ENCODE measurements around the gene RAB20.
"Not testable (repeated sequence)": the region's sequence is repeated elsewhere in the genome, so short reads cannot be mapped to it uniquely, and the experiment has no call there.

Gene RAB20

DNA sequence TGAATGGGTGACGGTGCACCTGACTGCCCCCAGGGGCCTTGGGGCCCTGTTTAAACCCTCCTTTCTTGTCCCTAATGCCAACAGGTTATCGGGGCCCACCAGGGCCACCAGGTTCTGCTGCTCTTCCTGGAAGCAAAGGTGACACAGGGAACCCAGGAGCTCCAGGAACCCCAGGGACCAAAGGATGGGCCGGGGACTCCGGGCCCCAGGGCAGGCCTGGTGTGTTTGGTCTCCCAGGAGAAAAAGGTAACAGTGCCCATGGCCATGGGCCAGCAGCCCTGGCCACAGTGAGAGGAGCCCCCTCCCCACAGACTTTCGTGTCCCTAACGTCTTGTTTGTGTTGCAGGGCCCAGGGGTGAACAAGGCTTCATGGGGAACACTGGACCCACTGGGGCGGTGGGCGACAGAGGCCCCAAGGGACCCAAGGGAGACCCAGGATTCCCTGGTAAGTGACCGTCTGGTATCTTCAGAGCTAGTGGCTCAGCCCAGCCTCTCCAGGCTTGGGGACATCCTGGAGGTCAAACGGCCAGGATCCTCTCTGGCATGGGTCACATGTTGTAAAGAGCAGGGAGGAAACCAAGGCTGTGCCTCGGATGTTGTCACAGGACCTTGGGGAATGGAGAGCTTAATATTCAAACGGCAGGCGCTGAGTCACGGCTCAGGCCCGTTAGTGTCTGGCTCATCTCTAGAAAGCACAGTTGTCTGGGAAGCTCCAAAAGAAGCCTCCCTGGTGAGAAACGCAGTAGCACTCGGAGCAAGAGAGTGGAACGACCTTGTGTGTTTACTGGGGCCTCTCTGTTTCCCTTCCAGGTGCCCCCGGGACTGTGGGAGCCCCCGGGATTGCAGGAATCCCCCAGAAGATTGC lies 58.3 kb downstream of the RAB20 start:
- Histone ChIP-seq H3K4me3 (ENCODE audit: low read depth in 1 of 2, low read length in 2 of 2) (no peak overlapping the region), H3K36me3 (ENCODE audit: control insufficient read depth in 1 of 2, insufficient read depth in 2 of 2, low read length in 2 of 2) (peaks cover 0 to 13% of the 10 kb centered on the region in 2 donors), H3K9me3 (ENCODE audit: control insufficient read depth in 1 of 2, low read length in 2 of 2) (peaks cover 0 to 3% of the 10 kb centered on the region in 2 donors), H3K27me3 (ENCODE audit: control insufficient read depth in 1 of 2, insufficient read depth in 2 of 2, low read length in 2 of 2) (no peaks in the 10 kb centered on the region), H3K4me1 (ENCODE audit: control insufficient read depth in 1 of 2, insufficient read depth in 2 of 2, low read length in 2 of 2) (peaks cover 25 to 30% of the 10 kb centered on the region in 2 donors), H3K27ac (ENCODE audit: low read depth, low read length) (no peak overlapping the region), H3K9ac (ENCODE audit: low read depth in 1 of 2, low read length in 2 of 2) (no peak overlapping the region)

DNA sequence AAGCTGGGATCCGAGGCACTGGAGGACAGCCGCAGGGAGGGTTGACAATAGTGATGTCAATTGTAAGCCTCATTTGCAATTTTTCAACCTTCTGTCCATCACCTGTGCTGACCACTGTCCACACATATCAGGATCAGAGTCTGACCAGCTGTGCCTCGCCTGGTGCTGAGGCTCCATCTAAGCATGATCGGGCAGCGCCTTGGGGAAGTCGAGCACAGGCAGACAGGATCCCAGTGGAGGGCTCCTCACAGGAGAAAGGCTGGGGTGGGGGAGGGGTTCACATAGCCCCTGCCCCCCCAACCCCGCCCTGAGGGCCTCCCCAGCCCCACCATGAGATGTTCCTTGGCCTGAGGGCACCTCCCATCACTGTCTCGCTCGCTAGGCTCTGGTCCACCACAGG lies 60.3 kb downstream of the RAB20 start:
- Histone ChIP-seq H3K4me3 (ENCODE audit: low read depth in 1 of 2, low read length in 2 of 2) (no peak overlapping the region), H3K9me3 (ENCODE audit: control insufficient read depth in 1 of 2, low read length in 2 of 2) (peaks cover 0 to 3% of the 10 kb centered on the region in 2 donors), H3K4me1 (ENCODE audit: control insufficient read depth in 1 of 2, insufficient read depth in 2 of 2, low read length in 2 of 2) (peaks cover 11 to 12% of the 10 kb centered on the region in 2 donors), H3K9ac (ENCODE audit: low read depth in 1 of 2, low read length in 2 of 2) (no peak overlapping the region), H3K36me3 (ENCODE audit: control insufficient read depth in 1 of 2, insufficient read depth in 2 of 2, low read length in 2 of 2) (peaks cover 0 to 16% of the 10 kb centered on the region in 2 donors), H3K27ac (ENCODE audit: low read depth, low read length) (no peak overlapping the region), H3K27me3 (ENCODE audit: control insufficient read depth in 1 of 2, insufficient read depth in 2 of 2, low read length in 2 of 2) (no peaks in the 10 kb centered on the region)

DNA sequence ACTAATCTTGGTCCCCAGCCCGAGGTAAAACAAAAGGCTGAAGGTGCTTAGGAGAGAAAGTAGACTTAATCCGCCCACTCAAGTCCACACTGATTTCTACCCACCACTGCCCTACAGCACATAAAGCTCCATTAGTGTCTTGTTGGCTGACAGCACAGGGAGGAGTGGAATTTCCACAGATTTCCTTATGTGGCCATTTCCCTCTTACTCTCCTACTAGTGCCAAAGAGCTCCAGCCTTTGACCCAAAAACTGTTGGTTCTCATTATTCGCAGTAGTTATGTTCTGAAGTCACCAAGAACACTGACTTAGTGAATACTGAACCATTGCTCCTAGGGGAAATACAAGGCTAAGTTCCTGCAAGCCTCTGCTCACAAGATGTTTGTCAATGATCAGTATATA lies 61.2 kb downstream of the RAB20 start:
- peaks cover 0 to 3% of the 10 kb centered on the region in 2 donors for H3K9me3 ChIP-seq (ENCODE audit: control insufficient read depth in 1 of 2, low read length in 2 of 2)
- no peaks in the 10 kb centered on the region for H3K27me3 ChIP-seq (ENCODE audit: control insufficient read depth in 1 of 2, insufficient read depth in 2 of 2, low read length in 2 of 2)
- no peak overlapping the region for H3K27ac ChIP-seq (ENCODE audit: low read depth, low read length)
- no peak overlapping the region for H3K4me3 ChIP-seq (ENCODE audit: low read depth in 1 of 2, low read length in 2 of 2)
- peaks cover 4 to 6% of the 10 kb centered on the region in 2 donors for H3K4me1 ChIP-seq (ENCODE audit: control insufficient read depth in 1 of 2, insufficient read depth in 2 of 2, low read length in 2 of 2)
- H3K9ac ChIP-seq (ENCODE audit: low read depth in 1 of 2, low read length in 2 of 2): no peak overlapping the region
- H3K36me3 ChIP-seq (ENCODE audit: control insufficient read depth in 1 of 2, insufficient read depth in 2 of 2, low read length in 2 of 2): peaks cover 0 to 16% of the 10 kb centered on the region in 2 donors

DNA sequence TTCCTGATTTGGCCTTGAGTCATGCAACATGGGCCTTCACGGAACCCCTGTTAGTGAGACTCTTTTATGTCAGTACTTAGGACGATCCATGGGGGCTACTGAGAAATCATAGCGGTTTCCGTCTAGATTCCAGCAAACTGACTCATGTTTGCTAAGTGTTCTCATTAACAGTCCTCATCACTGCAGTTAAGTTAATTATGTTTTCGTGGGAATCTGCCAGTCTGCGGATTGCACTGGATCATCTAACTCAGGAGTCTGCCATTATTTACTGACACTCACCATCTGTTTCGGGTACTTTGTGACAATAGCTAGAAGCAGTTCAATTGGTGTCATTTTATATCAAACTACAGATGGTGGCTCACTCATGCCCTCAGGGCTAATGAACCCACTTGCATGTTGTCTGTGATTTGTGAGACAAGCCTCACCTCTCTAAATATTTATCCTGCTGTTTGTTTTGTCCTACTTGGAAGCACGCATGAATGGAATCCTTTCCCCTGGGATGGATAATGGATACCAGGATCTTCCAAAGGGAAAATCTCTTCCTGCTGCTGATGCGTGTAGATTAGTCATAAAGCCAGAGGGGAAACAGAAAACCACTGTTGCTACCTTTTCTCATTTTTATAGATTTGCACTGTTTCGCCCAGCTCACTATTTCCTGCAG lies 61.8 kb downstream of the RAB20 start:
- Histone ChIP-seq H3K27me3 (ENCODE audit: control insufficient read depth in 1 of 2, insufficient read depth in 2 of 2, low read length in 2 of 2) (no peaks in the 10 kb centered on the region), H3K4me1 (ENCODE audit: control insufficient read depth in 1 of 2, insufficient read depth in 2 of 2, low read length in 2 of 2) (peaks cover 3 to 6% of the 10 kb centered on the region in 2 donors), H3K36me3 (ENCODE audit: control insufficient read depth in 1 of 2, insufficient read depth in 2 of 2, low read length in 2 of 2) (peaks cover 0 to 16% of the 10 kb centered on the region in 2 donors), H3K4me3 (ENCODE audit: low read depth in 1 of 2, low read length in 2 of 2) (no peak overlapping the region), H3K9me3 (ENCODE audit: control insufficient read depth in 1 of 2, low read length in 2 of 2) (peaks cover 0 to 3% of the 10 kb centered on the region in 2 donors), H3K27ac (ENCODE audit: low read depth, low read length) (no peak overlapping the region), H3K9ac (ENCODE audit: low read depth in 1 of 2, low read length in 2 of 2) (no peak overlapping the region)

DNA sequence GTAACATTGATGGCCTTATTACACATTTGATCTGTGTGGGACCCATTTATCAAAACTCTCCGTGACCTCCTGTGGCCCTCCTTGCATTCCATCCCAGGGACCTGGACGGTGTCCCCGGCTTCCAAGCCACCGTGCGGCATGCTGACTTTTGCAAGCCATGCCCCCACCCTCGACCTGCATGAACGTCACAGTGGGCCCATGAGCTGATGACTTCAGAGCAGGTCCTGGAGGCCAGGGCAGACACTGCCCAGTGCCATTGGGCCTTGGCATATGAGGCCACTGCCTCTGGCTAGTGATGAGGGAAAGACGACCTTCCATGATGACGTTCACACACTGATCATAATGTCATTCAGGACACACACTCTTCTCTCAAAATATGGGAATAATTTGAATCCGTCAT lies 62.8 kb downstream of the RAB20 start:
- no peaks in the 10 kb centered on the region for H3K4me1 ChIP-seq (ENCODE audit: control insufficient read depth in 1 of 2, insufficient read depth in 2 of 2, low read length in 2 of 2)
- H3K4me3 ChIP-seq (ENCODE audit: low read depth in 1 of 2, low read length in 2 of 2): no peak overlapping the region
- H3K27ac ChIP-seq (ENCODE audit: low read depth, low read length): no peak overlapping the region
- no peak overlapping the region for H3K9ac ChIP-seq (ENCODE audit: low read depth in 1 of 2, low read length in 2 of 2)
- peaks cover 0 to 16% of the 10 kb centered on the region in 2 donors for H3K36me3 ChIP-seq (ENCODE audit: control insufficient read depth in 1 of 2, insufficient read depth in 2 of 2, low read length in 2 of 2)
- no peaks in the 10 kb centered on the region for H3K27me3 ChIP-seq (ENCODE audit: control insufficient read depth in 1 of 2, insufficient read depth in 2 of 2, low read length in 2 of 2)
- H3K9me3 ChIP-seq (ENCODE audit: control insufficient read depth in 1 of 2, low read length in 2 of 2): peaks cover 0 to 3% of the 10 kb centered on the region in 2 donors

DNA sequence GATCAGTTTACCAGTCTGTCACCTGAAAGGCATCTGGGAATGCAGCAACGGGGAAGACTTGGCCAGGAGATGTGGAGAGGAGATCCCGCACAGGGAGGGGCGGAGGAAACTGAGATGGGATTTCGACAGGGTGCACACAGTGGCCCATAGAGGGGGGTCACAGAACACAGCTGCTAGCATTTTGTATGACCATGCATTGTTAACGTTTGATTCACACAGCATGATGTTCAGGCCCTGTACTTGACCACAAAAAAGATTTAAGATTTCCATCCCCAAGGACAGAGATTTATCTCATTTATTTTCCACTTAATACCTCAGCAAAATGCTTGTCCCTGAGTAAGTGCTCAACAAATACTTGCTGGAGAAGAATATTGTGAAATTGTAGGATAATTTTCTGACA lies 63.2 kb downstream of the RAB20 start:
- H3K4me1 ChIP-seq (ENCODE audit: control insufficient read depth in 1 of 2, insufficient read depth in 2 of 2, low read length in 2 of 2): no peaks in the 10 kb centered on the region
- no peak overlapping the region for H3K27ac ChIP-seq (ENCODE audit: low read depth, low read length)
- peaks cover 0 to 16% of the 10 kb centered on the region in 2 donors for H3K36me3 ChIP-seq (ENCODE audit: control insufficient read depth in 1 of 2, insufficient read depth in 2 of 2, low read length in 2 of 2)
- no peak overlapping the region for H3K4me3 ChIP-seq (ENCODE audit: low read depth in 1 of 2, low read length in 2 of 2)
- H3K9ac ChIP-seq (ENCODE audit: low read depth in 1 of 2, low read length in 2 of 2): no peak overlapping the region
- H3K9me3 ChIP-seq (ENCODE audit: control insufficient read depth in 1 of 2, low read length in 2 of 2): peaks cover 0 to 3% of the 10 kb centered on the region in 2 donors
- H3K27me3 ChIP-seq (ENCODE audit: control insufficient read depth in 1 of 2, insufficient read depth in 2 of 2, low read length in 2 of 2): no peaks in the 10 kb centered on the region

DNA sequence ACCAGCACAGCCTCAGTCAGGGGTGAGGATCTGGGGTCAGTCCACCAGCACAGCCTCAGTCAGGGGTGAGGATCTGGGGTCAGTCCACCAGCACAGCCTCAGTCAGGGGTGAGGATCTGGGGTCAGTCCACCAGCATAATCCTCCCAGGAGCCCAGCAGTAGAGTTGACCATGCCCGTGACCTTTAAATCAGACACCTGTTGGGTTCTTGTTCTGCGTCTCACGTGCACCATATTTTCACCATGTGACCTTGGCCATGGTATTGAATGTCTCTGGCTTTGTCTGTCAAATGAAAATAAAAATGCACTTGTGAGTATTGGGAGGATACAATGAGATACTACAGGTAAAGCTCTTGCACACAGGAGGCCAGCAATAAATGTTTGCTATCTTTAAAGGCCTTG lies 63.6 kb downstream of the RAB20 start:
- H3K4me1 ChIP-seq (ENCODE audit: control insufficient read depth in 1 of 2, insufficient read depth in 2 of 2, low read length in 2 of 2); H3K4me3 ChIP-seq (ENCODE audit: low read depth in 1 of 2, low read length in 2 of 2); H3K27ac ChIP-seq (ENCODE audit: low read depth, low read length); H3K9me3 ChIP-seq (ENCODE audit: control insufficient read depth in 1 of 2, low read length in 2 of 2); H3K9ac ChIP-seq (ENCODE audit: low read depth in 1 of 2, low read length in 2 of 2); H3K27me3 ChIP-seq (ENCODE audit: control insufficient read depth in 1 of 2, insufficient read depth in 2 of 2, low read length in 2 of 2): not testable (repeated sequence)
- H3K36me3 ChIP-seq (ENCODE audit: control insufficient read depth in 1 of 2, insufficient read depth in 2 of 2, low read length in 2 of 2): peaks cover 0 to 16% of the 10 kb centered on the region in 2 donors

DNA sequence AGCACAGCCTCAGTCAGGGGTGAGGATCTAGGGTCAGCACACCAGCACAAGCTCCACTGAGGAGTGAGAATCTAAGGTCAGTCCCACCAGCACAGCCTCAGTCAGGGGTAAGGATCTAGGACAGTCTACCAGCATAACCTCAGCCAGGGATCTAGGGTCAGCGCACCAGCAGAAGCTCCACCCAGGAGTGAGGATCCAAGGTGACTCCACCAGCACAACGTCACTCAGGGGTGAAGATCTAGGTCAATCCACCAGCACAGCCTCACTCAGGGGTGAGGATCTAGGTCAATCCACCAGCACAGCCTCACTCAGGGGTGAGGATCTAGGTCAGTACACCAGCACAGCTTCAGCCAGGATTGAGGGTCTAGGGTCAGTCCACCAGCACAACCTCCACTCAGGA lies 64.5 kb downstream of the RAB20 start:
- no peak overlapping the region for H3K27ac ChIP-seq (ENCODE audit: low read depth, low read length)
- peaks cover 0 to 3% of the 10 kb centered on the region in 2 donors for H3K9me3 ChIP-seq (ENCODE audit: control insufficient read depth in 1 of 2, low read length in 2 of 2)
- peaks cover 0 to 22% of the 10 kb centered on the region in 2 donors for H3K36me3 ChIP-seq (ENCODE audit: control insufficient read depth in 1 of 2, insufficient read depth in 2 of 2, low read length in 2 of 2)
- no peak overlapping the region for H3K9ac ChIP-seq (ENCODE audit: low read depth in 1 of 2, low read length in 2 of 2)
- H3K4me3 ChIP-seq (ENCODE audit: low read depth in 1 of 2, low read length in 2 of 2): no peak overlapping the region
- no peaks in the 10 kb centered on the region for H3K27me3 ChIP-seq (ENCODE audit: control insufficient read depth in 1 of 2, insufficient read depth in 2 of 2, low read length in 2 of 2)
- H3K4me1 ChIP-seq (ENCODE audit: control insufficient read depth in 1 of 2, insufficient read depth in 2 of 2, low read length in 2 of 2): no peaks in the 10 kb centered on the region

DNA sequence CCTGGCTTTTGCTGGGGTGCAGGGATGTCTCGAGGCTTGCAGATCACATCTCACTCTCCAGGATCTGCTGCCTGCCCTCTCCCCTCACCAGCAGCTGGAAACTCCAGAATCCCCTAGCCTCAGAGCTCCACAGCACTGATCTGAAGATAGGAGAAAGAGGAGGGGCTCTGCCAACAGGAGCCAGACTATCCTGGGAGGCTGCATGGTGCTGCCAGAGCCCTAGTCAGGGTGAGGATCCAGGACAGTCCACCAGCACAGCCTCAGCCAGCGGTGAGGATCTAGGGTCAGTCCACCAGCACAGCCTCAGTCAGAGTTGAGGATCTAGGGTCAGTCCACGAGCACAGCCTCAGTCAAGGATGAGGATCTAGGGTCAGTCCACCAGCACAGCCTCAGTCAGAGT lies 65.2 kb downstream of the RAB20 start:
- Histone ChIP-seq H3K27me3 (ENCODE audit: control insufficient read depth in 1 of 2, insufficient read depth in 2 of 2, low read length in 2 of 2) (no peaks in the 10 kb centered on the region), H3K27ac (ENCODE audit: low read depth, low read length) (no peak overlapping the region), H3K36me3 (ENCODE audit: control insufficient read depth in 1 of 2, insufficient read depth in 2 of 2, low read length in 2 of 2) (peaks cover 0 to 23% of the 10 kb centered on the region in 2 donors), H3K4me1 (ENCODE audit: control insufficient read depth in 1 of 2, insufficient read depth in 2 of 2, low read length in 2 of 2) (no peaks in the 10 kb centered on the region), H3K9ac (ENCODE audit: low read depth in 1 of 2, low read length in 2 of 2) (no peak overlapping the region), H3K9me3 (ENCODE audit: control insufficient read depth in 1 of 2, low read length in 2 of 2) (peaks cover 0 to 3% of the 10 kb centered on the region in 2 donors), H3K4me3 (ENCODE audit: low read depth in 1 of 2, low read length in 2 of 2) (no peak overlapping the region)

DNA sequence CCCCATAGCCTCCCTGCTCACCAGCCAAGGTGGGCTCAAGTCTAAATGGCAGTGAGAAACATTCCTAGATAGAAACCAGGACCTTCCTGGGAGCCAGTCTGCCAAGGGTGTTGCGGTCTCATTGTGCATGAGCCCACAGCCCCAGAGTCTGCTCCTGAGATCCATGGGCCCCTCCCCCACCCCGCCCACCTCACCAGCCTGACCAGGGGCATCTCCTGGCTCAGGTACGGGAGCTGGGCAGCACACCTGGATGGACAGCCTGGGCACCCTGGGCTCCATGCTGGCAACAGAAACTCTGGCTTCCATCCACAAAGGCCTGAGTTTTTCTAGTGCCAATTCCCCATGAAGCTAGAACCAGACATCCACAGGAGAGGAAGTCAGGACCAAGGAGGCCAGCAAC lies 65.6 kb downstream of the RAB20 start:
- Histone ChIP-seq H3K9me3 (ENCODE audit: control insufficient read depth in 1 of 2, low read length in 2 of 2) (peaks cover 0 to 3% of the 10 kb centered on the region in 2 donors), H3K9ac (ENCODE audit: low read depth in 1 of 2, low read length in 2 of 2) (no peak overlapping the region), H3K27me3 (ENCODE audit: control insufficient read depth in 1 of 2, insufficient read depth in 2 of 2, low read length in 2 of 2) (no peaks in the 10 kb centered on the region), H3K4me1 (ENCODE audit: control insufficient read depth in 1 of 2, insufficient read depth in 2 of 2, low read length in 2 of 2) (no peaks in the 10 kb centered on the region), H3K36me3 (ENCODE audit: control insufficient read depth in 1 of 2, insufficient read depth in 2 of 2, low read length in 2 of 2) (peaks cover 0 to 20% of the 10 kb centered on the region in 2 donors), H3K27ac (ENCODE audit: low read depth, low read length) (no peak overlapping the region), H3K4me3 (ENCODE audit: low read depth in 1 of 2, low read length in 2 of 2) (no peak overlapping the region)
